DMS79 (cell line): ENCODE results near the gene TIPIN.

Experiments
- DNase-seq: peaks from one replicate; lab custom pipeline; 2025; lab: John Stamatoyannopoulos, UW

The TIPIN gene

GRCh38 chr15:66302489-66303278 lies 53.8 kb downstream of the TIPIN start:
- DNase-seq, result no peak

GRCh38 chr15:66298803-66299251 lies 57.7 kb downstream of the TIPIN start:
- DNase-seq, result no peak

- no peak for DNase-seq
Measured at GRCh38 chr15:66296186-66296585, 60.3 kb downstream of the TIPIN start.

- DNase-seq, result no peak
Measured at GRCh38 chr15:66294932-66295235, 61.6 kb downstream of the TIPIN start.

- no peak for DNase-seq
Measured at GRCh38 chr15:66294157-66294931, 62.1 kb downstream of the TIPIN start.

- DNase-seq, result no peak
Measured at GRCh38 chr15:66293419-66294156, 62.9 kb downstream of the TIPIN start, which contains the start of gene DIS3L. TSS of gene DIS3L (plus strand) at chr15:66293568. CDS start at chr15:66293597, 29 bp downstream.

GRCh38 chr15:66292571-66293418 lies 63.7 kb downstream of the TIPIN start:
- DNase-seq, result no peak

GRCh38 chr15:66291816-66292570 lies 64.5 kb downstream of the TIPIN start:
- no peak for DNase-seq

GRCh38 chr15:66290518-66290917 lies 66.0 kb downstream of the TIPIN start:
- DNase-seq, result no peak

GRCh38 chr15:66290007-66290406 lies 66.5 kb downstream of the TIPIN start:
- no peak for DNase-seq

GRCh38 chr15:66288551-66289185 lies 67.8 kb downstream of the TIPIN start:
- DNase-seq, result no peak

- no peak for DNase-seq
Measured at GRCh38 chr15:66288093-66288492, 68.4 kb downstream of the TIPIN start.

- DNase-seq, result no peak
Measured at GRCh38 chr15:66287461-66288057, 68.9 kb downstream of the TIPIN start.
